GM18873 (cell line): ENCODE measurements around the gene PPP1R3E.
A peak's percentile ranks its signal among the peaks of the same experiment; 100 is the strongest.

ENCODE experiments used
- ATAC-seq: cut with Tn5 transposase; IDR thresholded peaks from one replicate; pipeline ENCODE4 v1.9.1; 2021; ENCODE audit warnings: mild to moderate bottlenecking, moderate library complexity, moderate number of reproducible peaks; ENCODE audit not compliant: unreplicated experiment, low FRiP score

Gene PPP1R3E

GRCh38 chr14:23322568-23323517 is 20.2 kb upstream of the PPP1R3E start:
- ATAC-seq: no peak

- no peak for ATAC-seq
Observed at GRCh38 chr14:23321572-23322547, 19.2 kb upstream of the PPP1R3E start.

GRCh38 chr14:23320584-23321571 is 18.2 kb upstream of the PPP1R3E start, which contains the start of gene PABPN1:
Gene PABPN1 (plus strand): TSS chr14:23321457. CDS start chr14:23321470, 13 bp downstream.
- peak; percentile 94 for ATAC-seq

- ATAC-seq: no peak
Observed at GRCh38 chr14:23319746-23320583, 17.3 kb upstream of the PPP1R3E start.

GRCh38 chr14:23316300-23316699 is 13.6 kb upstream of the PPP1R3E start:
- ATAC-seq: no peak

- ATAC-seq: no peak
Observed at GRCh38 chr14:23310546-23310945, 7.9 kb upstream of the PPP1R3E start.

GRCh38 chr14:23308721-23309445 is 6.2 kb upstream of the PPP1R3E start:
- no peak for ATAC-seq

- no peak for ATAC-seq
Observed at GRCh38 chr14:23307687-23308644, 5.3 kb upstream of the PPP1R3E start.

- ATAC-seq: no peak
Observed at GRCh38 chr14:23307146-23307530, 4.5 kb upstream of the PPP1R3E start.

- ATAC-seq: no peak
Observed at GRCh38 chr14:23306412-23307145, 3.9 kb upstream of the PPP1R3E start, which contains the start of gene BCL2L2. Gene BCL2L2 (plus strand): TSS chr14:23306833. CDS start chr14:23307768, 935 bp downstream.

- ATAC-seq: peak; percentile 14
Observed at GRCh38 chr14:23301969-23302289, 730 bp downstream of the PPP1R3E start.

GRCh38 chr14:23301288-23301968 is 1.2 kb downstream of the PPP1R3E start:
- peak; percentile 65 for ATAC-seq

GRCh38 chr14:23300687-23301223 is 1.9 kb downstream of the PPP1R3E start:
- ATAC-seq: no peak

- no peak for ATAC-seq
Observed at GRCh38 chr14:23299986-23300686, 2.5 kb downstream of the PPP1R3E start.
